H1 (cell line): ENCODE data around the gene ABHD16B. TPM values are rescaled to one million over a fixed set of nuclear protein-coding genes. Genes with fewer than 3 reads are reported as not detected.

Experiments used
- CTCF ChIA-PET: fragments of 300-600 bp; sonication (Branson Sonifier 250); formaldehyde crosslinking; loops from one replicate; lab custom pipeline; 2021; ENCODE audit not compliant: partially characterized antibody; lab: Charles Lee
- POLR2A ChIA-PET: fragments of 300-600 bp; sonication (Branson Sonifier 250); formaldehyde crosslinking; loops from one replicate; lab custom pipeline; 2021; ENCODE audit warnings: inconsistent platforms; ENCODE audit not compliant: partially characterized antibody; lab: Charles Lee
- DNase-seq, 2 experiments: peaks; one replicate each; pipeline versions ENCODE4 v3.0.0 to v3.0.0-alpha.2; 2010 to 2022; ENCODE audit warnings: low spot score in 2 of 2, low read depth in 1 of 2, mixed read lengths in 1 of 2
- FAIRE-seq: peaks from 2 replicates; lab custom pipeline; 2011; peaks lifted over from hg19 to GRCh38; lab: Jason Lieb, UNC
- H2AFZ ChIP-seq: 2 replicates; pipeline ENCODE4 v1.8.1; 2012; ENCODE audit warnings: low read length, inconsistent platforms
- H2AK5ac ChIP-seq: 2 replicates; pipeline ENCODE4 v1.6.1; 2013; ENCODE audit warnings: low read depth, low read length
- H2BK120ac ChIP-seq: replicated peaks from 2 replicates; pipeline ENCODE3; 2013; ENCODE audit warnings: low read depth, low read length, inconsistent platforms
- H2BK12ac ChIP-seq: 2 replicates; pipeline ENCODE4 v1.6.1; 2013; ENCODE audit warnings: low read depth, low read length
- H2BK15ac ChIP-seq: 2 replicates; pipeline ENCODE4 v1.6.1; 2013; ENCODE audit warnings: low read length
- H2BK20ac ChIP-seq: 2 replicates; pipeline ENCODE4 v1.6.1; 2013; ENCODE audit warnings: low read length
- H2BK5ac ChIP-seq: 2 replicates; pipeline ENCODE4 v1.6.1; 2013; ENCODE audit warnings: low read depth, low read length
- H3K14ac ChIP-seq: 2 replicates; pipeline ENCODE4 v1.6.1; 2013; ENCODE audit warnings: inconsistent platforms; ENCODE audit not compliant: insufficient read length
- H3K18ac ChIP-seq: 2 replicates; pipeline ENCODE4 v1.6.1; 2013; ENCODE audit warnings: low read length; ENCODE audit errors: extremely low read depth
- H3K23ac ChIP-seq: 2 replicates; pipeline ENCODE4 v1.6.1; 2013; ENCODE audit warnings: inconsistent platforms; ENCODE audit not compliant: insufficient read length
- H3K23me2 ChIP-seq: 2 replicates; pipeline ENCODE4 v1.6.1; 2013; ENCODE audit warnings: low read depth, low read length
- H3K27ac ChIP-seq: 2 replicates; pipeline ENCODE4 v1.6.1; 2011; ENCODE audit warnings: low read depth, low read length, inconsistent platforms
- H3K27me3 ChIP-seq, 4 experiments: replicated peaks in 1 of 4; 1 replicate in 1 of 4; 2 replicates in 3 of 4; pipeline versions ENCODE4 v1.6.1 to v1.8.1; 2011 to 2013; ENCODE audit warnings: low read length in 3 of 4, mild to moderate bottlenecking in 3 of 4, inconsistent platforms in 2 of 4, mixed read lengths in 2 of 4, moderate library complexity in 1 of 4; ENCODE audit not compliant: control insufficient read depth in 3 of 4, insufficient read depth in 3 of 4; ENCODE audit errors: extremely low read depth in 1 of 4
- H3K36me3 ChIP-seq, 4 experiments: 2 replicates each; pipeline versions ENCODE4 v1.6.1 to v1.8.1; 2011 to 2013; ENCODE audit warnings: mild to moderate bottlenecking in 4 of 4, low read length in 3 of 4, moderate library complexity in 2 of 4, control low read depth in 1 of 4, inconsistent platforms in 1 of 4; ENCODE audit not compliant: insufficient read depth in 4 of 4, control insufficient read depth in 2 of 4
- H3K4ac ChIP-seq: replicated peaks from 2 replicates; pipeline ENCODE3; 2013; ENCODE audit warnings: low read length, low read depth, mixed read lengths, inconsistent platforms; ENCODE audit not compliant: insufficient read length
- H3K4me1 ChIP-seq, 4 experiments: replicated peaks in 1 of 4; 1 replicate in 1 of 4; 2 replicates in 3 of 4; pipeline versions ENCODE4 v1.6.1 to v1.8.1; 2011 to 2013; ENCODE audit warnings: low read length in 3 of 4, inconsistent platforms in 2 of 4, mixed read lengths in 1 of 4; ENCODE audit not compliant: insufficient read depth in 4 of 4, control insufficient read depth in 3 of 4
- H3K4me2 ChIP-seq, 2 experiments: 2 replicates each; pipeline versions ENCODE4 v1.6.1 to v1.8.1; 2011 to 2013; ENCODE audit warnings: low read depth in 2 of 2, low read length in 2 of 2, control low read depth in 1 of 2, inconsistent platforms in 1 of 2, mild to moderate bottlenecking in 1 of 2; ENCODE audit not compliant: insufficient read depth in 1 of 2
- H3K4me3 ChIP-seq, 4 experiments: fragments of 200-600, 300-600 bp in 1 of 4; sonication (generic), shearing (Covaris generic), sonication (Bioruptor Twin) in 1 of 4; 2 replicates each; pipeline versions ENCODE4 v1.5.1 to v1.8.1; 2011 to 2016; ENCODE audit warnings: low read length in 4 of 4, low read depth in 3 of 4, control low read depth in 2 of 4, inconsistent platforms in 2 of 4, mild to moderate bottlenecking in 2 of 4, mixed read lengths in 1 of 4, moderate library complexity in 1 of 4; ENCODE audit not compliant: insufficient read depth in 2 of 4; ENCODE audit errors: extremely low read depth in 1 of 4
- H3K56ac ChIP-seq: replicated peaks from 2 replicates; pipeline ENCODE3; 2013; ENCODE audit warnings: low read depth, mild to moderate bottlenecking, mixed read lengths, low read length, inconsistent platforms; ENCODE audit not compliant: insufficient read length
- H3K79me1 ChIP-seq: 2 replicates; pipeline ENCODE4 v1.6.1; 2013; ENCODE audit warnings: low read depth, low read length, control low read depth
- H3K79me2 ChIP-seq, 2 experiments: 2 replicates each; pipeline versions ENCODE4 v1.6.1 to v1.8.1; 2012 to 2013; ENCODE audit warnings: low read length in 2 of 2, mild to moderate bottlenecking in 2 of 2, inconsistent platforms in 1 of 2; ENCODE audit not compliant: insufficient read depth in 2 of 2, control insufficient read depth in 1 of 2
- H3K9ac ChIP-seq, 4 experiments: replicated peaks in 1 of 4; 1 replicate in 1 of 4; 2 replicates in 3 of 4; pipeline versions ENCODE4 v1.6.1 to v1.8.1; 2011 to 2013; ENCODE audit warnings: low read depth in 3 of 4, low read length in 3 of 4, control low read depth in 2 of 4, mild to moderate bottlenecking in 2 of 4, moderate library complexity in 2 of 4, inconsistent platforms in 1 of 4; ENCODE audit errors: extremely low read depth in 1 of 4
- H3K9me3 ChIP-seq, 2 experiments: 2 replicates each; pipeline versions ENCODE4 v1.6.1 to v1.8.1; 2012 to 2013; ENCODE audit warnings: mild to moderate bottlenecking in 2 of 2, moderate library complexity in 2 of 2, control low read depth in 1 of 2, inconsistent platforms in 1 of 2, low read depth in 1 of 2, low read length in 1 of 2, mixed read lengths in 1 of 2; ENCODE audit not compliant: insufficient read depth in 2 of 2
- H4K20me1 ChIP-seq, 2 experiments: replicated peaks in 1 of 2; 2 replicates each; pipeline versions ENCODE3 to v1.8.1; 2011 to 2013; ENCODE audit warnings: inconsistent platforms in 2 of 2, low read length in 2 of 2, mild to moderate bottlenecking in 1 of 2; ENCODE audit not compliant: insufficient read depth in 2 of 2, control insufficient read depth in 1 of 2
- H4K5ac ChIP-seq: 2 replicates; pipeline ENCODE4 v1.6.1; 2013; ENCODE audit warnings: low read length, low read depth, mixed read lengths, inconsistent platforms; ENCODE audit not compliant: insufficient read length
- H4K8ac ChIP-seq: 2 replicates; pipeline ENCODE4 v1.8.0; 2013; ENCODE audit warnings: mild to moderate bottlenecking, moderate library complexity, low read length, inconsistent platforms; ENCODE audit not compliant: insufficient read depth; ENCODE audit errors: extremely low read depth
- H4K91ac ChIP-seq: replicated peaks from 2 replicates; pipeline ENCODE3; 2013; ENCODE audit warnings: low read length, mixed read lengths, inconsistent platforms; ENCODE audit not compliant: insufficient read length
- GABPA ChIP-seq: IDR thresholded peaks from 2 replicates; pipeline ENCODE4 v1.6.1; 2011; ENCODE audit warnings: mild to moderate bottlenecking, low read length, moderate library complexity, borderline replicate concordance; ENCODE audit not compliant: insufficient read depth
- KDM5A ChIP-seq: fragments of 200-600 bp; IDR thresholded peaks from 2 replicates; pipeline ENCODE4 v1.7.1; 2012; ENCODE audit warnings: mild to moderate bottlenecking, low read length, inconsistent platforms, mixed read lengths
- RBBP5 ChIP-seq: IDR thresholded peaks from 2 replicates; pipeline ENCODE4 v1.7.1; 2012; ENCODE audit warnings: low read depth, mild to moderate bottlenecking, inconsistent platforms, low read length, moderate library complexity, borderline replicate concordance
- TEAD4 ChIP-seq: IDR thresholded peaks from 2 replicates; pipeline ENCODE4 v1.6.1; 2012; ENCODE audit warnings: low read depth, low read length, inconsistent platforms, mixed read lengths
- WGBS, 2 experiments: shearing (Covaris generic) in 1 of 2; methylation state at CpG; one replicate each; pipeline versions ENCODE4 v1.1.6 to v1.1.7; 2013 to 2015; ENCODE audit warnings: low lambda C conversion rate in 2 of 2, mixed read lengths in 2 of 2, inconsistent platforms in 1 of 2, low coverage in 1 of 2, missing lambda C conversion rate in 1 of 2; ENCODE audit not compliant: insufficient replicate concordance in 2 of 2, insufficient coverage in 1 of 2, insufficient read length in 1 of 2; ENCODE audit errors: extremely low coverage in 1 of 2, missing lambda C conversion rate in 1 of 2; 5-methylcytosine and 5-hydroxymethylcytosine counted together
- polyA plus RNA-seq, 7 experiments: library from polyadenylated mRNA; depleted of rRNA in 3 of 7; stranded (reverse) in 5 of 7; unstranded in 2 of 7; fragments of >200 nt in 5 of 7; fragments of 200-250 nt in 2 of 7; gene quantifications; 1 replicate in 5 of 7; 2 replicates in 1 of 7; 4 replicates in 1 of 7; pipeline versions ENCODE4 v1.2.1 to v1.2.3, GENCODE V29; 2011 to 2013; ENCODE audit warnings: missing spikeins in 2 of 7, mixed read lengths in 2 of 7
- total RNA-seq: library from RNA; stranded (reverse); fragmentation: NEBNext Ultra II Directional; extraction: Animal tissue kit (Norgen Biotek cat#: 25700); gene quantifications from 2 replicates; pipeline ENCODE4 v1.2.1, GENCODE V29; 2021

ABHD16B gene
- total and polyA plus RNA-seq, 2 of the 8 experiments (the other 6 are each of a cell fraction or from before 2014, with no cell fraction given) = not detected

GRCh38 chr20:63822276-63822696 lies 39.0 kb upstream of the ABHD16B start:
- no peak overlapping the region for H3K9ac ChIP-seq
- H2BK15ac ChIP-seq = peak overlapping the region; percentile 6; the same call in 1 of the 2 replicates
- H2AFZ ChIP-seq = no peak overlapping the region
- H3K4ac ChIP-seq = no peak overlapping the region
- H3K4me3 ChIP-seq = no peak overlapping the region
- H4K5ac ChIP-seq = no peak overlapping the region
- H3K36me3 ChIP-seq = no peaks in the 10 kb centered on the region; a peak in 1 of 8 replicates
- H3K79me2 ChIP-seq = peaks cover 7 to 53% of the 10 kb centered on the region in 2 experiments
- ChIA-PET CTCF (interaction anchor here (0.7 to 2.0 kb wide), 6 partner anchors 16 to 46 kb away, joined by 3 to 10 read pairs (median 3); partner anchors contain the start of gene TPD52L2), POLR2A (interaction anchor here (1.8 kb wide), 1 partner anchor 12 kb away, joined by 5 read pairs; no protein-coding TSS in a partner anchor)
- no peak overlapping the region; the same call in 1 of the 2 replicates for H2BK5ac ChIP-seq
- no peak overlapping the region for H3K4me2 ChIP-seq
- FAIRE-seq = no peak
- H3K27ac ChIP-seq = no peak overlapping the region
- no peak overlapping the region for H3K18ac ChIP-seq
- H2AK5ac ChIP-seq = no peak overlapping the region
- no peaks in the 10 kb centered on the region; the same call in 1 of the 2 replicates for H3K23me2 ChIP-seq
- no peak overlapping the region for H2BK20ac ChIP-seq
- H2BK12ac ChIP-seq = no peak overlapping the region
- no peak for DNase-seq
- H3K23ac ChIP-seq = no peak overlapping the region
- no peak overlapping the region for H4K8ac ChIP-seq
- H4K20me1 ChIP-seq = peaks cover 6 to 13% of the 10 kb centered on the region in 2 experiments
- H2BK120ac ChIP-seq = no peak overlapping the region
- H4K91ac ChIP-seq = no peak overlapping the region
- no peaks in the 10 kb centered on the region for H3K27me3 ChIP-seq
- H3K14ac ChIP-seq = no peak overlapping the region
- 91% methylated on average over 14 of the region's 15 CpGs; no CpG with 5 or more reads in 1 of the 2 experiments for WGBS, 2 experiments
- H3K56ac ChIP-seq = no peak overlapping the region
- no peaks in the 10 kb centered on the region for H3K9me3 ChIP-seq
- peaks cover 0 to 1% (median 0%) of the 10 kb centered on the region in 4 experiments; a peak in 2 of 7 replicates for H3K4me1 ChIP-seq
- H3K79me1 ChIP-seq = peaks cover 18% of the 10 kb centered on the region
- TF ChIP-seq TEAD4 (no peak), KDM5A (no peak), GABPA (no peak), RBBP5 (no peak)
